Esophagus mucosa (tissue), 1 donor: ENCODE results near the gene MMP11. TPM values are rescaled to one million over a fixed set of nuclear protein-coding genes. Genes with fewer than 3 reads are reported as not detected.

ENCODE experiments used
- ATAC-seq: fragments of 200-7000 bp; cut with Tn5 transposase; one replicate; pipeline ENCODE4 v1.9.1; 2020
- total RNA-seq: library from RNA; stranded (reverse); gene quantifications from one replicate; pipeline ENCODE4 v1.2.4, GENCODE V29; 2023
- donor health status: DM: yes; HTN: yes; CAD: no.

The MMP11 gene
- total RNA-seq, 1 donor from 2014 or later: 1.7 TPM

GRCh38 chr22:23831781-23832180 lies 59.1 kb downstream of the MMP11 start:
- peak; percentile 4 for ATAC-seq

DNA sequence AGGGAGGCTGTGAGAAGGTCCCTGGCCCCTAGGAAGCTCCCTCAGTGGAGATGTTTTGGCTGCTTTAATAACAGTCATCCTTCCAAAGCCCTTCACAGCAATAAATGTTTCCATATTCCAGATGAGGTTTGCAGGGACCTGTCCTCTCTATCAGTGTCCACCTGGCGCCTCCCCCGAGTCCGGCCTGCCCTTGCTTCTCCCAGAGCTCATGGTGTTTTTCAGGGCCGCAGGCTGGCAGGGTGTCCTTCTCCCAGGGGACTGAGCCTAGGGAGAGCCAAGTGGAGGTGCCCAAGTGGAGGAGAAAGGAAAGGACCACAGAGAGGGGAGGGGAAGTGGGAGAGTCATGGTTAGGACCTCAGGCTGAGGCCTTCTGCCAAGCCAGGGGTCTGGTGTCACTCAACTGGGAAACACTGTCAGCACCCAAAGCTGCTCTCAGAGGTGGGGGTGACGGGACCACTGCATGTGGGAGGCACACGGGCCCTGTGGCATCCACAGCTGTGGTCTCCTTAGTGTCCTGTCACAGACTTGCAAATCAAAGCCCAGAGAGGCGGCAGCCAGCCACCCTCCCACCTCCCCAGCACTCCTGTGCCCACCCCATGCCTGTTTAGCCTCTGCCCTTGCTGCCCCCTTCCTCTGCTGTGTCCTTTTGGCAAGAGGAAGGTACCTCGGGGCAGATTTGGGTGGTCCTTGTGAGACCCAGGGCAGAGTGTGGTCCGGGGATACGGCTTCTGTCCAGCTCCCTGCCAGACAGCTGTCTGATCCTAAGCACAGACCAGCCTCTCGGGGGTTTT lies 59.8 kb downstream of the MMP11 start:
- ATAC-seq: no peak

DNA sequence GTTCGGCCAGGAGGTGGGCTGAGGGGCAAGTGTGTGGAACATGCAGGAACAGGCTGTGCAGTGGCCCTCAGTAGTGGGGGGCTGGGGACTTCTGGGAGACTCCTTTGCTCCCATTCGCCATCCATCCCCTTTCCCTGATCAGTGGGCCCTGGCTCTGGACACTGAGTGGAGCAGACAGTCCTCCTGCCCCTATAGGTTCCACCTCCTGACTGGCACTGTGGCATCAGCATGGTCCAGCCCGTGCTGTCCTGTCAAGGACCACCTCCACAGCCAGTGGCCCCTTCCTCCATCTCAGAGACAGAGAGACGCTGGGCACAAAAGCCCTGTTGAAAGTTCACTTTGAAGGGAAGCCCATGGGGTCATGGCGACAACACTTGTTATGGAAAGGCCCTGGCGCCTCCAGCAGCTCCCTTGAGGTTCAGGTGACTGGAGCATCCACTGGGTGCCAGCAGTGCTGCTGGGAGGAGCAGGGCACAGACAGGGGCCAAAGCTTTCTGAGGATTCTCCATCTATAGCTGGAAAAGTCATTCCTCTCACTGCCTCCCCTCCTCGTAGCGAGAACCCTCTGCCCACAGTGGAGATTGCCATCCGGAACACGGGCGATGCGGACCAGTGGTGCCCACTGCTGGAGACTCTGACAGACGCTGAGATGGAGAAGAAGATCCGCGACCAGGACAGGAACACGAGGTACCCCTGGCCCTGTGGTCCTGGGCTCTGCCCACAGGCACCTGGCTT lies 60.5 kb downstream of the MMP11 start:
- no peak for ATAC-seq

Other genes starting within 250 kb of the MMP11 start
- not detected for gene IGLL1, start 192.6 kb upstream of the MMP11 start, total RNA-seq
- gene DRICH1, start 140.5 kb upstream of the MMP11 start, total RNA-seq: 0.32 TPM
- not detected for gene RGL4, start 81.8 kb upstream of the MMP11 start, total RNA-seq
- 1.4 TPM for gene ZNF70, start 21.7 kb upstream of the MMP11 start, total RNA-seq
- 0.84 TPM for gene VPREB3, start 18.4 kb upstream of the MMP11 start, total RNA-seq
- gene C22orf15, start 9.9 kb upstream of the MMP11 start, total RNA-seq: not detected
- gene CHCHD10, start 4.9 kb upstream of the MMP11 start, total RNA-seq: 124 TPM
- 60.3 TPM for gene SMARCB1, start 14.1 kb downstream of the MMP11 start, total RNA-seq
- 1.5 TPM for gene DERL3, start 66.2 kb downstream of the MMP11 start, total RNA-seq
- gene SLC2A11, start 85.0 kb downstream of the MMP11 start, total RNA-seq: 1.2 TPM
- 956 TPM for gene MIF, start 121.5 kb downstream of the MMP11 start, total RNA-seq
- 6.5 TPM for gene GSTT2B, start 188.3 kb downstream of the MMP11 start, total RNA-seq
- 1.7 TPM for gene DDTL, start 194.0 kb downstream of the MMP11 start, total RNA-seq
- gene DDT, start 201.6 kb downstream of the MMP11 start, total RNA-seq: 165 TPM
- gene GSTT2, start 207.3 kb downstream of the MMP11 start, total RNA-seq: 1.1 TPM
- not detected for gene GSTT4, start 232.6 kb downstream of the MMP11 start, total RNA-seq
- 25.3 TPM for gene CABIN1, start 238.5 kb downstream of the MMP11 start, total RNA-seq